ENCODE results near the gene FBXO24. TPM values are rescaled to one million over a fixed set of nuclear protein-coding genes. Genes with fewer than 3 reads are reported as not detected.

The FBXO24 gene
- total and polyA plus RNA-seq, 7 experiments from 2014 or later: 0.75 to 3.1 (median 2.0) TPM

- H3K27ac Mint-ChIP-seq: peak overlapping the region in 1 of 9 donors; percentile 55
- ATAC-seq: no peak
- H3K36me3 Mint-ChIP-seq: peaks cover 0 to 13% (median 3%) of the 10 kb centered on the region in 5 donors
- ChIA-PET POLR2A (interaction anchor here (0.6 to 7.0 kb wide), 6 partner anchors 11 to 238 kb away, joined by 3 to 111 read pairs (median 14); partner anchors contain the start of genes FBXO24, LRCH4 and POP7), CTCF (interaction anchor here (0.6 to 2.8 kb wide), 4 partner anchors 9 to 91 kb away, joined by 3 to 17 read pairs (median 4); partner anchors contain the start of gene POP7)
- H3K9me3 Mint-ChIP-seq: peaks cover 0 to 3% (median 0%) of the 10 kb centered on the region in 11 donors
- H3K4me3 ChIP-seq (ENCODE audit: low read length): no peak overlapping the region
- no peaks in the 10 kb centered on the region for H3K27me3 ChIP-seq (ENCODE audit: control insufficient read depth in 2 of 2, insufficient read depth in 2 of 2, low read length in 2 of 2)
- H3K27me3 Mint-ChIP-seq: peaks cover 0 to 2% (median 0%) of the 10 kb centered on the region in 5 donors
- H3K36me3 ChIP-seq (ENCODE audit: control insufficient read depth in 2 of 3, insufficient read depth in 3 of 3, low read length in 3 of 3): peaks cover 0 to 4% (median 0%) of the 10 kb centered on the region in 3 experiments
- peaks cover 16 to 29% (median 24%) of the 10 kb centered on the region in 7 donors for H3K4me1 Mint-ChIP-seq
- intact Hi-C loops (cut with micrococcal nuclease): loop anchor here in 1 of 2 donors (5.0 kb wide), 1 partner anchor 273 kb away; the partner anchor contains the start of gene UFSP1
- no peak overlapping the region for H3K27ac ChIP-seq (ENCODE audit: low read depth, low read length)
- no peak for DNase-seq
- peak overlapping the region in 5 of 10 donors; percentile 41 to 99 (median 85) for H3K4me3 Mint-ChIP-seq
- H3K9me3 ChIP-seq (ENCODE audit: control insufficient read depth in 2 of 3, low read length in 3 of 3): no peaks in the 10 kb centered on the region
- peaks cover 10 to 16% of the 10 kb centered on the region in 2 donors for H3K4me1 ChIP-seq (ENCODE audit: control insufficient read depth in 2 of 2, insufficient read depth in 2 of 2, low read length in 2 of 2)
These were observed 28.3 kb downstream of the FBXO24 start for GRCh38 chr7:100614308-100614861.

- ChIA-PET CTCF (no interaction called here), POLR2A (interaction anchor here (0.5 kb wide), 1 partner anchor 26 kb away, joined by 3 read pairs; no protein-coding TSS in a partner anchor)
- no peaks in the 10 kb centered on the region for H3K27me3 Mint-ChIP-seq
- Histone ChIP-seq H3K9me3 (ENCODE audit: control insufficient read depth in 2 of 3, low read length in 3 of 3) (no peaks in the 10 kb centered on the region), H3K27ac (ENCODE audit: low read depth, low read length) (no peak overlapping the region), H3K4me3 (ENCODE audit: low read length) (no peak overlapping the region), H3K27me3 (ENCODE audit: control insufficient read depth in 2 of 2, insufficient read depth in 2 of 2, low read length in 2 of 2) (peaks cover 0 to 4% of the 10 kb centered on the region in 2 donors), H3K36me3 (ENCODE audit: control insufficient read depth in 2 of 3, insufficient read depth in 3 of 3, low read length in 3 of 3) (no peaks in the 10 kb centered on the region), H3K4me1 (ENCODE audit: control insufficient read depth in 2 of 2, insufficient read depth in 2 of 2, low read length in 2 of 2) (no peaks in the 10 kb centered on the region)
- no peak overlapping the region for H3K27ac Mint-ChIP-seq
- DNase-seq: no peak
- intact Hi-C loops (cut with micrococcal nuclease): no loop called here
- peaks cover 5 to 19% (median 6%) of the 10 kb centered on the region in 7 donors for H3K4me1 Mint-ChIP-seq
- H3K4me3 Mint-ChIP-seq: no peak overlapping the region
- no peak for ATAC-seq
- peaks cover 0 to 23% (median 14%) of the 10 kb centered on the region in 5 donors for H3K36me3 Mint-ChIP-seq
- no peaks in the 10 kb centered on the region for H3K9me3 Mint-ChIP-seq
These were observed 34.1 kb downstream of the FBXO24 start for GRCh38 chr7:100620239-100620638.

GRCh38 chr7:100620804-100621203 is 34.7 kb downstream of the FBXO24 start:
- Histone ChIP-seq H3K9me3 (ENCODE audit: control insufficient read depth in 2 of 3, low read length in 3 of 3) (no peaks in the 10 kb centered on the region), H3K27ac (ENCODE audit: low read depth, low read length) (no peak overlapping the region), H3K4me1 (ENCODE audit: control insufficient read depth in 2 of 2, insufficient read depth in 2 of 2, low read length in 2 of 2) (peaks cover 0 to 2% of the 10 kb centered on the region in 2 donors), H3K36me3 (ENCODE audit: control insufficient read depth in 2 of 3, insufficient read depth in 3 of 3, low read length in 3 of 3) (no peaks in the 10 kb centered on the region), H3K27me3 (ENCODE audit: control insufficient read depth in 2 of 2, insufficient read depth in 2 of 2, low read length in 2 of 2) (peaks cover 0 to 4% of the 10 kb centered on the region in 2 donors), H3K4me3 (ENCODE audit: low read length) (no peak overlapping the region)
- Mint-ChIP-seq H3K36me3 (peaks cover 0 to 22% (median 14%) of the 10 kb centered on the region in 5 donors), H3K4me1 (peaks cover 8 to 25% (median 11%) of the 10 kb centered on the region in 7 donors), H3K9me3 (no peaks in the 10 kb centered on the region), H3K27ac (no peak overlapping the region), H3K27me3 (no peaks in the 10 kb centered on the region), H3K4me3 (no peak overlapping the region)
- CTCF ChIA-PET: no interaction called here
- no peak for DNase-seq
- intact Hi-C loops (cut with micrococcal nuclease): no loop called here
- no peak for ATAC-seq
- POLR2A ChIA-PET: no interaction called here

GRCh38 chr7:100621554-100621953 is 35.4 kb downstream of the FBXO24 start:
- Histone ChIP-seq H3K9me3 (ENCODE audit: control insufficient read depth in 2 of 3, low read length in 3 of 3) (no peaks in the 10 kb centered on the region), H3K36me3 (ENCODE audit: control insufficient read depth in 2 of 3, insufficient read depth in 3 of 3, low read length in 3 of 3) (no peaks in the 10 kb centered on the region), H3K27ac (ENCODE audit: low read depth, low read length) (no peak overlapping the region), H3K4me3 (ENCODE audit: low read length) (no peak overlapping the region), H3K27me3 (ENCODE audit: control insufficient read depth in 2 of 2, insufficient read depth in 2 of 2, low read length in 2 of 2) (peaks cover 0 to 4% of the 10 kb centered on the region in 2 donors), H3K4me1 (ENCODE audit: control insufficient read depth in 2 of 2, insufficient read depth in 2 of 2, low read length in 2 of 2) (peaks cover 6 to 9% of the 10 kb centered on the region in 2 donors)
- Mint-ChIP-seq H3K27ac (peak overlapping the region in 1 of 9 donors; percentile 39), H3K27me3 (no peaks in the 10 kb centered on the region), H3K36me3 (peaks cover 0 to 23% (median 11%) of the 10 kb centered on the region in 5 donors), H3K9me3 (no peaks in the 10 kb centered on the region), H3K4me3 (no peak overlapping the region), H3K4me1 (peaks cover 13 to 32% (median 18%) of the 10 kb centered on the region in 7 donors)
- no peak for ATAC-seq
- no peak for DNase-seq
- ChIA-PET CTCF (no interaction called here), POLR2A (interaction anchor here (1.0 kb wide), 1 partner anchor 9 kb away, joined by 3 read pairs; the partner anchor contains the start of gene MOSPD3)
- intact Hi-C loops (cut with micrococcal nuclease): no loop called here

GRCh38 chr7:100623951-100624824 is 38.1 kb downstream of the FBXO24 start:
- ChIA-PET POLR2A (interaction anchor here (0.8 to 5.3 kb wide), 3 partner anchors 9 to 84 kb away, joined by 3 to 55 read pairs (median 3); partner anchors contain the start of gene MOSPD3), CTCF (interaction anchor here (0.6 kb wide), 1 partner anchor 66 kb away, joined by 8 read pairs; no protein-coding TSS in a partner anchor)
- peaks cover 14 to 18% of the 10 kb centered on the region in 2 donors for H3K4me1 ChIP-seq (ENCODE audit: control insufficient read depth in 2 of 2, insufficient read depth in 2 of 2, low read length in 2 of 2)
- Mint-ChIP-seq H3K4me3 (peak overlapping the region in 4 of 10 donors; percentile 21 to 68 (median 31)), H3K27me3 (no peaks in the 10 kb centered on the region), H3K27ac (peak overlapping the region in 1 of 9 donors; percentile 86), H3K36me3 (peaks cover 0 to 25% (median 11%) of the 10 kb centered on the region in 5 donors), H3K4me1 (peaks cover 16 to 47% (median 28%) of the 10 kb centered on the region in 7 donors), H3K9me3 (no peaks in the 10 kb centered on the region)
- ATAC-seq (no peak), DNase-seq (no peak)
- H3K27ac ChIP-seq (ENCODE audit: low read depth, low read length): no peak overlapping the region
- intact Hi-C loops (cut with micrococcal nuclease): no loop called here
- H3K27me3 ChIP-seq (ENCODE audit: control insufficient read depth in 2 of 2, insufficient read depth in 2 of 2, low read length in 2 of 2): peaks cover 0 to 4% of the 10 kb centered on the region in 2 donors
- no peaks in the 10 kb centered on the region for H3K36me3 ChIP-seq (ENCODE audit: control insufficient read depth in 2 of 3, insufficient read depth in 3 of 3, low read length in 3 of 3)
- H3K9me3 ChIP-seq (ENCODE audit: control insufficient read depth in 2 of 3, low read length in 3 of 3): no peaks in the 10 kb centered on the region
- H3K4me3 ChIP-seq (ENCODE audit: low read length): no peak overlapping the region

GRCh38 chr7:100626055-100626454 is 39.9 kb downstream of the FBXO24 start:
- peaks cover 0 to 26% (median 6%) of the 10 kb centered on the region in 5 donors for H3K36me3 Mint-ChIP-seq
- ATAC-seq (no peak), DNase-seq (no peak)
- H3K27me3 Mint-ChIP-seq: no peaks in the 10 kb centered on the region
- H3K4me3 ChIP-seq (ENCODE audit: low read length): peak overlapping the region; percentile 58
- no peaks in the 10 kb centered on the region for H3K9me3 ChIP-seq (ENCODE audit: control insufficient read depth in 2 of 3, low read length in 3 of 3)
- peak overlapping the region; percentile 60 to 87 (median 76) for H3K4me3 Mint-ChIP-seq
- H3K36me3 ChIP-seq (ENCODE audit: control insufficient read depth in 2 of 3, insufficient read depth in 3 of 3, low read length in 3 of 3): no peaks in the 10 kb centered on the region
- H3K27ac ChIP-seq (ENCODE audit: low read depth, low read length): peak overlapping the region; percentile 84
- ChIA-PET CTCF (interaction anchor here (0.9 to 1.7 kb wide), 4 partner anchors 14 to 79 kb away, joined by 3 to 11 read pairs (median 7); partner anchors contain the start of genes MOSPD3 and POP7), POLR2A (interaction anchor here (0.7 to 5.3 kb wide), 13 partner anchors 9 to 79 kb away, joined by 3 to 55 read pairs (median 4); partner anchors contain the start of genes FBXO24, LRCH4, MOSPD3 and POP7)
- H3K27me3 ChIP-seq (ENCODE audit: control insufficient read depth in 2 of 2, insufficient read depth in 2 of 2, low read length in 2 of 2): peaks cover 0 to 4% of the 10 kb centered on the region in 2 donors
- H3K27ac Mint-ChIP-seq: peak overlapping the region in 8 of 9 donors; percentile 49 to 89 (median 74)
- intact Hi-C loops (cut with micrococcal nuclease): loop anchor here (1.0 to 2.0 kb wide), 7 partner anchors 14 to 88 kb away; partner anchors contain the start of genes FBXO24 (in 2 of the 2), GNB2 (in 2 of the 2), LRCH4 (in 2 of the 2) and MOSPD3 (in 2 of the 2)
- H3K9me3 Mint-ChIP-seq: peaks cover 0 to 2% (median 0%) of the 10 kb centered on the region in 11 donors
- peaks cover 26 to 59% (median 42%) of the 10 kb centered on the region in 7 donors for H3K4me1 Mint-ChIP-seq
- peaks cover 14 to 18% of the 10 kb centered on the region in 2 donors for H3K4me1 ChIP-seq (ENCODE audit: control insufficient read depth in 2 of 2, insufficient read depth in 2 of 2, low read length in 2 of 2)
